ENCODE measurements around the gene MFGE8.

MFGE8 gene

GRCh38 chr15:88860212-88860611 lies 53.0 kb downstream of the MFGE8 start:
- no peak for TF ChIP-seq CTCF (conservative IDR thresholded peaks at IDR 0.05; ENCODE audit: low read depth, low read length)
- no peak overlapping the region for H3K4me3 ChIP-seq (ENCODE audit: low read depth, low read length)
- no peak for DNase-seq (ENCODE audit: low read depth)

GRCh38 chr15:88859550-88859949 lies 53.6 kb downstream of the MFGE8 start:
- no peak for DNase-seq (ENCODE audit: low read depth)
- H3K4me3 ChIP-seq (ENCODE audit: low read depth, low read length), result no peak overlapping the region
- TF ChIP-seq CTCF (conservative IDR thresholded peaks at IDR 0.05; ENCODE audit: low read depth, low read length), result no peak

GRCh38 chr15:88858934-88859333 lies 54.2 kb downstream of the MFGE8 start:
- no peak overlapping the region for H3K4me3 ChIP-seq (ENCODE audit: low read depth, low read length)
- TF ChIP-seq CTCF (conservative IDR thresholded peaks at IDR 0.05; ENCODE audit: low read depth, low read length), result no peak
- no peak for DNase-seq (ENCODE audit: low read depth)

- no peak for DNase-seq (ENCODE audit: low read depth)
- no peak for TF ChIP-seq CTCF (conservative IDR thresholded peaks at IDR 0.05; ENCODE audit: low read depth, low read length)
- no peak overlapping the region for H3K4me3 ChIP-seq (ENCODE audit: low read depth, low read length)
These were observed 60.7 kb downstream of the MFGE8 start for GRCh38 chr15:88852476-88852875.

GRCh38 chr15:88849376-88850072 lies 63.7 kb downstream of the MFGE8 start:
- DNase-seq (ENCODE audit: low read depth), result no peak
- no peak overlapping the region for H3K4me3 ChIP-seq (ENCODE audit: low read depth, low read length)
- TF ChIP-seq CTCF (conservative IDR thresholded peaks at IDR 0.05; ENCODE audit: low read depth, low read length), result no peak
